Measurements from ENCODE around the gene TEX11.

Gene TEX11

DNA sequence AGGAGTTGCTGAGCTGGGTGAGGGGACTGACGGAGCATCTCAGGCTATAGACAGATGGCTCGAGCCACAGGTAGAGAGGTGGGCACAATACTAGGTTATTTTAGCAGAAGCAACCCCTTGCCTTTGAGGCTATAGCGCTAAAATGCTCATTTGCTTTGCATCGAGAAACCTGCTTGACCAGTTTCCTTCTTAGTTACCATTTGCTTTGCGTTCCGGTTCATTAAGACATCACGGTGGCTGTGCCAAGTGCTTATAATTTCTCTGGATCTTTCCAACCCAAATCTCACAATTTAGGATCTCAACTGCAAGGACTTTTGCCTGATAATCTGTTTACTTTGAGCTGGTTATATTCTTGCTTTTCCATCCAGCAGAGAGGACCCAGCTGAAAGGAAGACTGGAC lies 423.0 kb downstream of the TEX11 start:
- no peak for DNase-seq

DNA sequence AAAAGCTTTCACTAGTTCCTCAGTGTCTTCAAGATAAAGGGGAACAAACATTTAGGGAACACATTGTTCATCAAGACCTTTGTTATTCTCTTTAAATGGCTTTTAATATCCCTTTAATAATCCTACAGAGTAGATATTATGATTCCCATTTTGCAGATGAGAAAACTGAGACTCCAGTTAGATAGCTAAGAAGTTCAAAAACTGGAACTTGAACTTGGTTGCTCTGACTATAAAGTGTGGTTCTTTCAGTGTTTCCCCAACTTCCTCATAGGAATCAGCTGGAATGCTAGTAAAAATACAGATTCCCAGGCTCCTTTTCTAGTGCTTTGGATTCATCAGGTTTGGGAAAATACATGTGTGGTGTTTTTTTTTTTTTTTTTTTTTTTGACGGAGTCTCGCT lies 426.2 kb downstream of the TEX11 start:
- DNase-seq = no peak

DNA sequence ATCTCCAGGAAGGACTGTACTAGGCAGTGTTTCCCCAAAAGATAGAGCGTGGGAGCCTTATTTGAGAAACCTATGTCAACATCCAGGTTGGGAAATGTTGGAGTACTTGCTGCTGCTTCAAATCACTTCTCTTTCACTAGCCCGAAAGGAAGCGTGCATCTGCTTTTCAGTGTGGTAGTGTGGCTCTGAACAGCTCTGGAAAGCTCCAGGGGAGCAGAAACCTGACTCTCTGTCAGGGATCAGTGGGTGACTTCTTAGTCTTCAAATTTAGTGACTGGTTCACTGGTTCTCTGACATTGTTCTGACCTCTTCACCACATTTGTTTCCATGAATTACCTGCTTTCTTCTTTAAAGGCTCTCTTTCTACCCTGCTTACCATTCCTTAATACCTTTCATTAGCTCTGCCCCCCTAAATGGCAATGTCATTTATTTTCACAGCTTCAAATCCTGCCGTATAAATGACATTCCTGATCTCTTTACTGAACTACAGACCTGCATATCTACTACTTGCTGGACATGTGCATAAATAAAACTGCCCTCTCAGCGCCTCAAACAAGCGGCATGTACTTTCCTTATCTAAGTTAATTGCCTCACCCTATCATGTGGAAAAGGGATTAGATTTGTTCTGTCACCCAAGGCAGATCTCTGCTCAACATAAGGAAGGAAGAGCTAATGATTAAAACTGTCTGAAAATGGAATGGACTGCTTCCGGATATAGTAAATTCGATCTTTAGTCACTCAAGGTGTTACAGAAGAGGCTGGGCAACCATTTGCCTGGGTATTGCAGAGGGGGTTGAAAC lies 426.8 kb downstream of the TEX11 start:
- DNase-seq = no peak

DNA sequence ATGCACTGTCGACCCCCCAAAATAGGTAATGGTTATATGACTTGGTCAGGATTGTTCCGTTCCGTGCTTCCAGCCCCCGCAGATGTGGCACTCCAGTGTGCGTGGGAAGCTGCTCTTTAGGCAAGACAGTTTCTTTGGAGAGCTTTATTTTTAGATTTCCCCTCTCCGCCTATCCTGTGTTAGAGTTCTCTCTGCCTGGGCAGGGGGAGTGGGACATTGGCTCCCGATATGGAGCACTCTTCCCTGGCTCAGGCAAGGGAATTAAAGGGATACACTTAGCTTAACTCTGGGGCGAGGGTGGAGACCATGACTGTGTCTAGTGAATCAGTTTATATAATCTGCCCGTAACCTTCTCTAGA lies 427.9 kb downstream of the TEX11 start:
- DNase-seq = no peak

DNA sequence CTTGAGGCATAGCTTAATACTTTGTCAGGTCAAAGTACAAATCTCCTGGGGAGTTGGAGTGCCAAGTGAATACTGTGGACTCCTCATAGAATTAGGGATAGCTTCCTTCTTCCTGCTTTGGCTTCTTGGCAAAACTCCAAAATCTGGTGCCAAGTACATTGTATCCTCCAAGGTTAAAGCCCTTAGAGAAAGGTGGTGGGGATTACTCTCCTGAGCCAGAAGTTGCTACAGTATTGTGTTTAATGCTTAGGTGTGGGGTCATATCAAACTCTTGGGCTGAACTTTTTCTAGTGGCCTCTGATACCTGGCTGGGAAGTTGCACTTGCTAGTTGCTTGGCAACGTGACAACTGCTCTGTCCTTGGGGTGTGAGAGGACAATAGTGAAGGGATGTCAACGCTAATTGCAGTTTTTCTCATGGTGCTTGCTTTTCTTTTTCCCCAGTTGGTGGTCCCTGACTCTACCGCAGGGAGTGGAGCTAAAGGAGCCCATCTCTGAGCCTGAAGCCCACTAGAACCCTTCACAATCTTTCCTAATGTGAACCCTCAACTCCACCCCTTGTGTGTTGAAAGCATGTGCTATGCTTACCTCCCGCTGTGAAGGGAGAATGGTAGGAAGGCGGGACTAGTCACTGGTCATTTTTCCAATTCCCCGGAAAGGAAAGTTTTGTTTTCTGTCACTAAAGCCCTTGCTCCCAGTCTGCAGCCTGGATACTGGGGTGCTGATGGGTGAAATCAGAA lies 428.4 kb downstream of the TEX11 start:
- DNase-seq = peak; percentile 22

DNA sequence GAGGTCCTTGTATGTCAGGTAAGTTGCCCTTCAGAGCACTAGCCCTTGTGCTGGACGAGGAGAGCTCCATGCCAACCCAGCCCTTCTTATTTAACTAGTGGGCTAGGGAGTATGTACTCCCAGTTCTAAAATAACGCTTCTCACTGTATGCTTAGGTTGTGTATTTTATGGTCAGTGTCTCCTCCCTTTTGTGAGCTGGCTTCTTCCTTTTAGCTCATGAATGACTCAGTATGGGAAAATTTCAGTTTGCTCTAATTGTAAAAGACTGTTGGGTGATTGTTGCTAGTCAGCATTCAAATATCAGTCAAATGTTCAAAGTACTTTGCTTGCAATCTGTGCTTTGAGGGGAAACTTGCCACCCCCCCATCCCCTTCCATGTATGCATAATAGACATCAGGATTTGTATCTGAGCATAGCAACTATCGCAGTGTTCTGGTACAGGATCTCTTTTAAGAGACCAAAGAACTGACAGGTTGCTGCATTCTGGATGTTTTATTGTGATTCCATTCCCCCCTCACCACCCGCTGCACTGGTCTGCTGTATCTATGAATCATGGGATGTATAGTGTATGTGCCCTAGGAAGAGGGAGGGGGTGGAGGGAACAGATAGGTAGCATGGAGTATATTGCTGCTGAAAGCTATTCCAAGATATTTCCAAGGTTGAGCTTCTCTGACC lies 429.1 kb downstream of the TEX11 start:
- no peak for DNase-seq
